ENCODE data around the gene PRR13. TPM values are rescaled to one million over a fixed set of nuclear protein-coding genes. Genes with fewer than 3 reads are reported as not detected.

PRR13 gene
- total and polyA plus RNA-seq, 2 of the 8 experiments (the other 6 are each of a cell fraction or from before 2014, with no cell fraction given) = 82.9 to 185 TPM

DNA sequence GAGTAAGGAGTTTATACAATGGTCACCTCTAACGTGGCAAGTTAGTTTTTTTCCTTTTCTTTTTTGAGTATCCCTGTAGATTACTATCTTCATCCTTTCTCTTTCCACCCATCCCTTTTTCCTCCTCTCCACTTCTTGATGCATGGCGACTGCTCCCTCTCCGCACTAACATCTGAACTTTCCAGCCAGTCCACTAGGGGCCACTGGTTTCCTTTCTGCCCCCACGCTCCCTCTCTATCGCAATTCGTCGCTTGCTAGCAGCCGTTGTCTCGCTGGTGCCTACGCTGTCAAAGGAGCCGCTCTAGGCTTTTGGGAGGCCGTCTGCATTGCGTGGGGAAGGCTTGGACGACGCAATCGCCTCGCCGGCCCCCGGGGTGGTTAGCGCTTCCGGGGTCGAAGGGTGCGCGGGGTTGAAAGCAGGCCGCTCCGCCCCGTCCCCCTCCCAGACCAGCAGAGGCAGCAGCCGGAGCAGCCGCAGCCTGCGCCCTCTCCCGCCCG is 10.2 kb downstream of the PRR13 start, which contains the start of gene PCBP2 (continued):
- no peak for TF ChIP-seq EZH2 (IDR thresholded peaks at IDR 0.05; ENCODE audit: low read depth, low read length, severe bottlenecking)
- TF ChIP-seq, protein P1, sequence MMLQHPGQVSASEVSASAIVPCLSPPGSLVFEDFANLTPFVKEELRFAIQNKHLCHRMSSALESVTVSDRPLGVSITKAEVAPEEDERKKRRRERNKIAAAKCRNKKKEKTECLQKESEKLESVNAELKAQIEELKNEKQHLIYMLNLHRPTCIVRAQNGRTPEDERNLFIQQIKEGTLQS (IDR thresholded peaks at IDR 0.05; ENCODE audit: insufficient read depth, low read depth, low read length) = 0 out of 2 replicates have a peak, but pooled peaks have one; percentile 27
- no peak for TF ChIP-seq SP4 (IDR thresholded peaks at IDR 0.05; ENCODE audit: low read length)
- TF ChIP-seq TAF7 (optimal IDR thresholded peaks at IDR 0.05; ENCODE audit: borderline replicate concordance, low read depth, low read length) = peak; percentile 93
- TF ChIP-seq JUND (IDR thresholded peaks at IDR 0.05; ENCODE audit: low read length) = 0 out of 2 replicates have a peak, but pooled peaks have one; percentile 46
- 0 out of 2 replicates have a peak, but pooled peaks have one; percentile 41 for TF ChIP-seq RXRA (IDR thresholded peaks at IDR 0.05; ENCODE audit: insufficient read depth, low read depth, low read length)
- TF ChIP-seq SIX5 (IDR thresholded peaks at IDR 0.05; ENCODE audit: low read depth, low read length) = peak; percentile 19; the same call in 1 of the 2 replicates
- peak; percentile 69 for TF ChIP-seq CHD2 (IDR thresholded peaks at IDR 0.05; ENCODE audit: low read length)
- peak; percentile 97 for TF ChIP-seq TBP (IDR thresholded peaks at IDR 0.05; ENCODE audit: low read depth, low read length)
- TF ChIP-seq HDAC6 (IDR thresholded peaks at IDR 0.05; ENCODE audit: low read depth, low read length) = no peak
- TF ChIP-seq SIN3A (conservative IDR thresholded peaks at IDR 0.05 in 1 of 2, IDR thresholded peaks at IDR 0.05 in 1 of 2; ENCODE audit: low read depth in 1 of 2, low read length in 2 of 2) = peak; percentile 65 to 84; a peak in 3 of 4 replicates
- TF ChIP-seq BACH1 (IDR thresholded peaks at IDR 0.05; ENCODE audit: low read length) = peak; percentile 67
- TF ChIP-seq GTF2F1 (IDR thresholded peaks at IDR 0.05; ENCODE audit: borderline replicate concordance, low read depth, low read length) = peak; percentile 79
- TF ChIP-seq BRCA1 (IDR thresholded peaks at IDR 0.05; ENCODE audit: low read depth, low read length) = no peak
- TF ChIP-seq CREB1 (IDR thresholded peaks at IDR 0.05) = peak; percentile 96
- TF ChIP-seq FOSL1 (IDR thresholded peaks at IDR 0.05; ENCODE audit: insufficient read depth, low read depth, low read length) = no peak
- no peak for TF ChIP-seq POU5F1 (IDR thresholded peaks at IDR 0.05; ENCODE audit: low read depth, low read length)
- TF ChIP-seq ZNF274 (IDR thresholded peaks at IDR 0.05; ENCODE audit: borderline replicate concordance, extremely low read depth, low read length) = no peak
- TF ChIP-seq, protein P2, sequence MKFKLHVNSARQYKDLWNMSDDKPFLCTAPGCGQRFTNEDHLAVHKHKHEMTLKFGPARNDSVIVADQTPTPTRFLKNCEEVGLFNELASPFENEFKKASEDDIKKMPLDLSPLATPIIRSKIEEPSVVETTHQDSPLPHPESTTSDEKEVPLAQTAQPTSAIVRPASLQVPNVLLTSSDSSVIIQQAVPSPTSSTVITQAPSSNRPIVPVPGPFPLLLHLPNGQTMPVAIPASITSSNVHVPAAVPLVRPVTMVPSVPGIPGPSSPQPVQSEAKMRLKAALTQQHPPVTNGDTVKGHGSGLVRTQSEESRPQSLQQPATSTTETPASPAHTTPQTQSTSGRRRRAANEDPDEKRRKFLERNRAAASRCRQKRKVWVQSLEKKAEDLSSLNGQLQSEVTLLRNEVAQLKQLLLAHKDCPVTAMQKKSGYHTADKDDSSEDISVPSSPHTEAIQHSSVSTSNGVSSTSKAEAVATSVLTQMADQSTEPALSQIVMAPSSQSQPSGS (IDR thresholded peaks at IDR 0.05; ENCODE audit: low read length) = peak; percentile 76
- TF ChIP-seq, protein P3, sequence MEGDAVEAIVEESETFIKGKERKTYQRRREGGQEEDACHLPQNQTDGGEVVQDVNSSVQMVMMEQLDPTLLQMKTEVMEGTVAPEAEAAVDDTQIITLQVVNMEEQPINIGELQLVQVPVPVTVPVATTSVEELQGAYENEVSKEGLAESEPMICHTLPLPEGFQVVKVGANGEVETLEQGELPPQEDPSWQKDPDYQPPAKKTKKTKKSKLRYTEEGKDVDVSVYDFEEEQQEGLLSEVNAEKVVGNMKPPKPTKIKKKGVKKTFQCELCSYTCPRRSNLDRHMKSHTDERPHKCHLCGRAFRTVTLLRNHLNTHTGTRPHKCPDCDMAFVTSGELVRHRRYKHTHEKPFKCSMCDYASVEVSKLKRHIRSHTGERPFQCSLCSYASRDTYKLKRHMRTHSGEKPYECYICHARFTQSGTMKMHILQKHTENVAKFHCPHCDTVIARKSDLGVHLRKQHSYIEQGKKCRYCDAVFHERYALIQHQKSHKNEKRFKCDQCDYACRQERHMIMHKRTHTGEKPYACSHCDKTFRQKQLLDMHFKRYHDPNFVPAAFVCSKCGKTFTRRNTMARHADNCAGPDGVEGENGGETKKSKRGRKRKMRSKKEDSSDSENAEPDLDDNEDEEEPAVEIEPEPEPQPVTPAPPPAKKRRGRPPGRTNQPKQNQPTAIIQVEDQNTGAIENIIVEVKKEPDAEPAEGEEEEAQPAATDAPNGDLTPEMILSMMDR (IDR thresholded peaks at IDR 0.05; ENCODE audit: control extremely low read depth in 1 of 3, insufficient read depth in 1 of 3, low read depth in 1 of 3, low read length in 3 of 3) = peak; percentile 72 to 94 (median 85)
- TF ChIP-seq BCL11A (IDR thresholded peaks at IDR 0.05; ENCODE audit: low read depth in 2 of 2, low read length in 2 of 2) = no peak
